Fibroblast of lung (primary cell): ENCODE results near the gene TSSK6.

Experiments
- EZH2 ChIP-seq: IDR thresholded peaks from 2 replicates; pipeline ENCODE4 v1.5.1; 2012; ENCODE audit warnings: low read length, control low read depth, mild to moderate bottlenecking; ENCODE audit errors: missing control alignments
- TF ChIP-seq, protein P1 (sequence below), 2 donors: IDR thresholded peaks in 1 of 2; conservative IDR thresholded peaks in 1 of 2; 1 replicate in 1 of 2; 2 replicates in 1 of 2; pipeline ENCODE4 v1.5.1; 2011 to 2012; ENCODE audit warnings: low read length in 2 of 2, control low read depth in 1 of 2, inconsistent platforms in 1 of 2, low read depth in 1 of 2, mild to moderate bottlenecking in 1 of 2

GRCh38 chr19:19495614-19496603 lies 19.4 kb downstream of the TSSK6 start:
- TF ChIP-seq, protein P1, sequence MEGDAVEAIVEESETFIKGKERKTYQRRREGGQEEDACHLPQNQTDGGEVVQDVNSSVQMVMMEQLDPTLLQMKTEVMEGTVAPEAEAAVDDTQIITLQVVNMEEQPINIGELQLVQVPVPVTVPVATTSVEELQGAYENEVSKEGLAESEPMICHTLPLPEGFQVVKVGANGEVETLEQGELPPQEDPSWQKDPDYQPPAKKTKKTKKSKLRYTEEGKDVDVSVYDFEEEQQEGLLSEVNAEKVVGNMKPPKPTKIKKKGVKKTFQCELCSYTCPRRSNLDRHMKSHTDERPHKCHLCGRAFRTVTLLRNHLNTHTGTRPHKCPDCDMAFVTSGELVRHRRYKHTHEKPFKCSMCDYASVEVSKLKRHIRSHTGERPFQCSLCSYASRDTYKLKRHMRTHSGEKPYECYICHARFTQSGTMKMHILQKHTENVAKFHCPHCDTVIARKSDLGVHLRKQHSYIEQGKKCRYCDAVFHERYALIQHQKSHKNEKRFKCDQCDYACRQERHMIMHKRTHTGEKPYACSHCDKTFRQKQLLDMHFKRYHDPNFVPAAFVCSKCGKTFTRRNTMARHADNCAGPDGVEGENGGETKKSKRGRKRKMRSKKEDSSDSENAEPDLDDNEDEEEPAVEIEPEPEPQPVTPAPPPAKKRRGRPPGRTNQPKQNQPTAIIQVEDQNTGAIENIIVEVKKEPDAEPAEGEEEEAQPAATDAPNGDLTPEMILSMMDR (conservative IDR thresholded peaks at IDR 0.05 in 1 of 2, IDR thresholded peaks at IDR 0.05 in 1 of 2; ENCODE audit: low read depth in 1 of 2, low read length in 2 of 2): no peak
- TF ChIP-seq EZH2: no peak
